ENCODE data around the gene SACM1L.

- TF ChIP-seq ELF4 (IDR thresholded peaks at IDR 0.05) (no peak), SP1 (IDR thresholded peaks at IDR 0.05) (no peak), FOXM1 (IDR thresholded peaks at IDR 0.05; ENCODE audit: borderline replicate concordance) (no peak), FOXK2 (IDR thresholded peaks at IDR 0.05) (no peak), SUZ12 (IDR thresholded peaks at IDR 0.05) (no peak), ZNF384 (IDR thresholded peaks at IDR 0.05) (no peak), NFRKB (IDR thresholded peaks at IDR 0.05) (no peak), ARNT (IDR thresholded peaks at IDR 0.05) (no peak), L3MBTL2 (conservative IDR thresholded peaks at IDR 0.05) (no peak), FOXA1 (IDR thresholded peaks at IDR 0.05) (no peak), CTBP1 (IDR thresholded peaks at IDR 0.05; ENCODE audit: borderline replicate concordance) (no peak)
Measured at GRCh38 chr3:45712434-45713110, 23.4 kb downstream of the SACM1L start.
